ENCODE data around the gene SHOC2.

SHOC2 gene

GRCh38 chr10:110936757-110937156, 17.4 kb downstream of the SHOC2 start:
- in situ Hi-C loops (cut with HindIII; ENCODE audit: low sequenced_read_pairs): no loop called here
- no peak for DNase-seq (ENCODE audit: low read depth)
- no peak for TF ChIP-seq CTCF (IDR thresholded peaks at IDR 0.05; ENCODE audit: low read depth, low read length, missing control alignments)
- H3K4me3 ChIP-seq (ENCODE audit: low read depth, low read length): no peak overlapping the region

GRCh38 chr10:110939419-110939818, 20.0 kb downstream of the SHOC2 start:
- in situ Hi-C loops (cut with HindIII; ENCODE audit: low sequenced_read_pairs): no loop called here
- no peak for DNase-seq (ENCODE audit: low read depth)
- H3K4me3 ChIP-seq (ENCODE audit: low read depth, low read length): no peak overlapping the region
- TF ChIP-seq CTCF (IDR thresholded peaks at IDR 0.05; ENCODE audit: low read depth, low read length, missing control alignments): no peak

- no peak overlapping the region for H3K4me3 ChIP-seq (ENCODE audit: low read depth, low read length)
- no peak for TF ChIP-seq CTCF (IDR thresholded peaks at IDR 0.05; ENCODE audit: low read depth, low read length, missing control alignments)
- in situ Hi-C loops (cut with HindIII; ENCODE audit: low sequenced_read_pairs): no loop called here
- DNase-seq (ENCODE audit: low read depth): no peak
Measured at GRCh38 chr10:110944792-110945396, 25.5 kb downstream of the SHOC2 start.

- TF ChIP-seq CTCF (IDR thresholded peaks at IDR 0.05; ENCODE audit: low read depth, low read length, missing control alignments): no peak
- no peak for DNase-seq (ENCODE audit: low read depth)
- in situ Hi-C loops (cut with HindIII; ENCODE audit: low sequenced_read_pairs): no loop called here
- no peak overlapping the region for H3K4me3 ChIP-seq (ENCODE audit: low read depth, low read length)
Measured at GRCh38 chr10:110946496-110946895, 27.1 kb downstream of the SHOC2 start.

- TF ChIP-seq CTCF (IDR thresholded peaks at IDR 0.05; ENCODE audit: low read depth, low read length, missing control alignments): no peak
- DNase-seq (ENCODE audit: low read depth): no peak
- no peak overlapping the region for H3K4me3 ChIP-seq (ENCODE audit: low read depth, low read length)
- in situ Hi-C loops (cut with HindIII; ENCODE audit: low sequenced_read_pairs): no loop called here
Measured at GRCh38 chr10:110947061-110947595, 27.7 kb downstream of the SHOC2 start.

- no peak for TF ChIP-seq CTCF (IDR thresholded peaks at IDR 0.05; ENCODE audit: low read depth, low read length, missing control alignments)
- in situ Hi-C loops (cut with HindIII; ENCODE audit: low sequenced_read_pairs): no loop called here
- H3K4me3 ChIP-seq (ENCODE audit: low read depth, low read length): no peak overlapping the region
- no peak for DNase-seq (ENCODE audit: low read depth)
Measured at GRCh38 chr10:110951381-110951780, 32.0 kb downstream of the SHOC2 start.

Measured in astrocyte of the cerebellum (primary cell).